Measurements from ENCODE around the gene OCIAD1.
"Not testable (repeated sequence)": the region's sequence is repeated elsewhere in the genome, so short reads cannot be mapped to it uniquely, and the experiment has no call there.

OCIAD1 gene

DNA sequence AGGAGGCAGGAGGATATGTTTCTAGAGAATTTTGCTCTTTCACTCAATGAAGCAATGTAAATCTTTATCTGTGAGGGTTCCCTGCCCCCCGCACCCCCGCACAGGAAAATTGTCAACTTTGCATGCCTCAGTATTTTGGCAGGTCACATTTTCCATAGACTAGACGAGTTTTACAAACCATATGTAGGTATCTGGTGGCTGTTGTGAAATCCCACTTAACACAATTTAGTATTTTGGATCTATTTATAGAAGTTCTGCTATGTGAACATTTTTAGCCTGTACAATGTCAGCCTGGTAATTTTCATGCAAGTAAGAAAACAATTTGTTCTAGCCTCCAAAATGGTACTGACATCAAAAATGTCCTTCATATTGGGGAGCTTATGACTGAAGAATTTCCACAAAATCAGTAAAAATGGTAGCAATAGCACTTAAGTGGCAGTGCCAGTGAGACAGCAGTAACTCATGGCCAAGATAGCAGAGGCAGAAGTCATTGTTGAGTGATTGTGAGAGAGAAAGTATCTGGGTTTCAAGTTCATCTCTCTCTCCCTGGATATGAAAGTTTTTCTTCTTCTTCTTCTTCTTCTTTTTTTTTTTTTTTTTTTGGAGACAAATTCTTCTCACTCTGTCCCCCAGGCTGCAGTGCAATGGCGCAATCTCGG lies 38.4 kb upstream of the OCIAD1 start:
- no peak for TF ChIP-seq CTCF (IDR thresholded peaks at IDR 0.05; ENCODE audit: low read depth, low read length)
- no peak overlapping the region for H3K4me3 ChIP-seq (ENCODE audit: low read depth, low read length)

DNA sequence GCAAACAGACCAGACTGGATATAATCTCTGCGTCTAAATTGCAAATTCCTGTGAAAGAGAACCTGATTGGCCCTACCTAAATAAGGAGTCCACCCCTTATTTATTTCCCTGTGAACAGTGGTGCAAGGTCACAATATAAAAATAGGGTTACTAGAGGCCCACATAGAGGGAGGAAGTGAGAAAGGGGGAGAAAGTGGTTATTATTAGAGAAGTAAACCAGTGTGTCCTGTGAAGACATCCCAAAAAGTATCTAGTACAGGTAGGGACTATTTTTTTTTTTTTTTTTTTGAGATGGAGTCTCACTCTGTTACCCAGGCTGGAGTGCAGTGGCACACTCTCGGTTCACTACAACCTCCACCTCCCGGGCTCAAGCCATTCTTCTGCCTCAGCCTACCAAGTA lies 35.8 kb upstream of the OCIAD1 start:
- no peak overlapping the region for H3K4me3 ChIP-seq (ENCODE audit: low read depth, low read length)
- TF ChIP-seq CTCF (IDR thresholded peaks at IDR 0.05; ENCODE audit: low read depth, low read length): no peak

DNA sequence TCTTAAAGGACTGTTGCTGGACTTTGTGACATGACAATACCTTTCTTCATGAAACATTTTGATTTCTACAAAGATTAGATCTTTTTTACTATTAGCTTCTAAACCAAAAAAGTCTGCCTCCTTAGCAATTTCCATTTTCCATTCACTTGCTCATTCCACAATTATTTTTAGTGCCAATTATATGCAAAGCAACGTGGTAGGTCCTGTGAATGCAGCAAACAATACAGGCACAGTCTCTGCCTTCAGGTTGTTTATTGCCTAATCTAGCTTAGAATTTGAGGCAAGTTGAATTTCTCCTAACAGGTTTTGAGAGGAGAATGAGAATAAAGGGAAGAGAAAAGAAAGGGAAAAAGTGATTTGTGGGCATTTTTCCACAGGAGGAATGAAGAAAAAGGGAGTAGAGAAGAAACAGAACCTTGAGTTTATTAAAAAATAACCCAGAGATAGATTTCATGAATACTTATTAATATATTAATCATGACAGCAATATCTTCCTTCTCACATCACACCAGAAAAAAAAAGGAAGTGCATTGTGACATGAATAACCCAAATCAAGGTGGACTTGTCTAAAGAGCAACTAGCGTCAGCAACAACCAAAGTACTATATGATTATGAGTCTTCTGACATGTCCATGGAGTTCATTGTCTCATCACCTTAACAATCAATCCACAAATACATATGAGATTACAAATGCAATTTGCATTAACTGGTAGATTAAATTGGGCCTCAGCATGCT lies 34.5 kb upstream of the OCIAD1 start:
- H3K4me3 ChIP-seq (ENCODE audit: low read depth, low read length): no peak overlapping the region
- TF ChIP-seq CTCF (IDR thresholded peaks at IDR 0.05; ENCODE audit: low read depth, low read length): no peak

- TF ChIP-seq CTCF (IDR thresholded peaks at IDR 0.05; ENCODE audit: low read depth, low read length): no peak
- no peak overlapping the region for H3K4me3 ChIP-seq (ENCODE audit: low read depth, low read length)
These were observed 33.8 kb upstream of the OCIAD1 start for GRCh38 chr4:48796927-48797679.

GRCh38 chr4:48798117-48798516 lies 32.8 kb upstream of the OCIAD1 start:
- H3K4me3 ChIP-seq (ENCODE audit: low read depth, low read length): no peak overlapping the region
- TF ChIP-seq CTCF (IDR thresholded peaks at IDR 0.05; ENCODE audit: low read depth, low read length): no peak

DNA sequence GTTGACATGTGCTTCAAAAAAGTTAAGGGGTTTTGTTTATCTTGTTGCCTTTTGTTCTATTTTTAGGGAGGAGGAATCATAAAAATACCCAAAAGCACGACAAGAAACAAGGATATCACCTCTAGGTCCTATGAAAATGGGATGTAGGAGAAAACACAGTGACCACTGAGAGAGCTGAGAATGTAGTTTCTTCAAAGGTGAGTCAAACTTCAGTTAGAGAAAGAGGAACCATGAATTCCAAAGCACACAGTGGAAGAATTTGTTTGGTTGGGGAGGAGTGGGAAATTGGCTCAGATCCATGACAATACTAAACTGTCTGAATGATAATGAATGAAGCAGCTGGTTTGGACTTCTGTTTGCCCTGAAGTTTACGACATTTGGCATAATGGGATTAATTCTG lies 31.7 kb upstream of the OCIAD1 start:
- no peak for TF ChIP-seq CTCF (IDR thresholded peaks at IDR 0.05; ENCODE audit: low read depth, low read length)
- H3K4me3 ChIP-seq (ENCODE audit: low read depth, low read length): no peak overlapping the region

GRCh38 chr4:48800155-48800554 lies 30.7 kb upstream of the OCIAD1 start:
- H3K4me3 ChIP-seq (ENCODE audit: low read depth, low read length): not testable (repeated sequence)

Data from WI38 (cell line).